AG04449 (cell line): ENCODE measurements around the gene TCAP.
A peak's percentile ranks its signal among the peaks of the same experiment; 100 is the strongest.

ENCODE experiments used
- CTCF ChIA-PET: fragments of 350-600 bp; formaldehyde crosslinking; extraction: SDS; loops from one replicate; lab custom pipeline; 2021; ENCODE audit warnings: antibody characterized with exemption; lab: Yijun Ruan, JAX
- POLR2A ChIA-PET: fragments of 400-600, 350-600 bp; formaldehyde crosslinking; extraction: SDS; loops from one replicate; lab custom pipeline; 2020; ENCODE audit warnings: antibody characterized with exemption, inconsistent platforms; lab: Yijun Ruan, JAX
- DNase-seq: peaks from one replicate; pipeline ENCODE4 v3.0.0-alpha.2; 2010; ENCODE audit warnings: low read depth, low spot score
- H3K4me3 ChIP-seq: 2 replicates; pipeline ENCODE4 v1.5.1; 2011; ENCODE audit warnings: low read depth, mild to moderate bottlenecking, control low read depth, low read length
- TF ChIP-seq, protein P1 (sequence below): IDR thresholded peaks from one replicate; pipeline ENCODE4 v1.5.1; 2011; ENCODE audit warnings: mild to moderate bottlenecking, moderate library complexity, low read length, control low read depth, inconsistent platforms; ENCODE audit not compliant: insufficient read depth; ENCODE audit errors: missing control alignments

The TCAP gene

GRCh38 chr17:39687546-39688474, 22.7 kb downstream of the TCAP start, which contains the start of gene PGAP3:
Gene PGAP3, minus strand, starts transcription at chr17:39688057. Its CDS starts 43 bp downstream, at chr17:39688014.
- CTCF ChIA-PET: interaction anchor here (0.7 to 3.1 kb wide), 9 partner anchors 10 to 65 kb away, joined by 3 to 18 read pairs (median 5); partner anchors contain the start of genes ERBB2 and PNMT
- DNase-seq: peak; percentile 44
- H3K4me3 ChIP-seq: peak within 1 kb of the TSS; percentile 76
- POLR2A ChIA-PET: interaction anchor here (0.5 to 2.9 kb wide), 7 partner anchors 11 to 227 kb away, joined by 3 to 27 read pairs (median 4); partner anchors contain the start of genes CDK12, ERBB2 and MIEN1
- TF ChIP-seq, protein P1, sequence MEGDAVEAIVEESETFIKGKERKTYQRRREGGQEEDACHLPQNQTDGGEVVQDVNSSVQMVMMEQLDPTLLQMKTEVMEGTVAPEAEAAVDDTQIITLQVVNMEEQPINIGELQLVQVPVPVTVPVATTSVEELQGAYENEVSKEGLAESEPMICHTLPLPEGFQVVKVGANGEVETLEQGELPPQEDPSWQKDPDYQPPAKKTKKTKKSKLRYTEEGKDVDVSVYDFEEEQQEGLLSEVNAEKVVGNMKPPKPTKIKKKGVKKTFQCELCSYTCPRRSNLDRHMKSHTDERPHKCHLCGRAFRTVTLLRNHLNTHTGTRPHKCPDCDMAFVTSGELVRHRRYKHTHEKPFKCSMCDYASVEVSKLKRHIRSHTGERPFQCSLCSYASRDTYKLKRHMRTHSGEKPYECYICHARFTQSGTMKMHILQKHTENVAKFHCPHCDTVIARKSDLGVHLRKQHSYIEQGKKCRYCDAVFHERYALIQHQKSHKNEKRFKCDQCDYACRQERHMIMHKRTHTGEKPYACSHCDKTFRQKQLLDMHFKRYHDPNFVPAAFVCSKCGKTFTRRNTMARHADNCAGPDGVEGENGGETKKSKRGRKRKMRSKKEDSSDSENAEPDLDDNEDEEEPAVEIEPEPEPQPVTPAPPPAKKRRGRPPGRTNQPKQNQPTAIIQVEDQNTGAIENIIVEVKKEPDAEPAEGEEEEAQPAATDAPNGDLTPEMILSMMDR: no peak

GRCh38 chr17:39688475-39688835, 23.3 kb downstream of the TCAP start:
- ChIA-PET CTCF (interaction anchor here (1.2 to 3.1 kb wide), 6 partner anchors 11 to 66 kb away, joined by 4 to 18 read pairs (median 6); partner anchors contain the start of gene ERBB2), POLR2A (interaction anchor here (0.8 to 2.9 kb wide), 5 partner anchors 10 to 60 kb away, joined by 4 to 27 read pairs (median 4); partner anchors contain the start of genes ERBB2 and MIEN1)
- H3K4me3 ChIP-seq: peak overlapping the region; percentile 76
- TF ChIP-seq, protein P1: no peak
- no peak for DNase-seq

- TF ChIP-seq, protein P1: no peak
- POLR2A ChIA-PET: interaction anchor here (2.9 kb wide), 1 partner anchor 11 kb away, joined by 27 read pairs; the partner anchor contains the start of gene ERBB2
- peak overlapping the region; percentile 76 for H3K4me3 ChIP-seq
- CTCF ChIA-PET: interaction anchor here (0.9 to 3.1 kb wide), 4 partner anchors 11 to 67 kb away, joined by 3 to 18 read pairs (median 10); partner anchors contain the start of gene ERBB2
- no peak for DNase-seq
These were observed 23.8 kb downstream of the TCAP start for GRCh38 chr17:39688945-39689344.

- ChIA-PET CTCF (interaction anchor here (1.4 to 2.3 kb wide), 3 partner anchors 25 to 41 kb away, joined by 3 to 6 read pairs (median 4); partner anchors contain the start of gene MIEN1), POLR2A (no interaction called here)
- no peak overlapping the region for H3K4me3 ChIP-seq
- DNase-seq: no peak
- TF ChIP-seq, protein P1: no peak
These were observed 29.4 kb downstream of the TCAP start for GRCh38 chr17:39694593-39694992.

DNA sequence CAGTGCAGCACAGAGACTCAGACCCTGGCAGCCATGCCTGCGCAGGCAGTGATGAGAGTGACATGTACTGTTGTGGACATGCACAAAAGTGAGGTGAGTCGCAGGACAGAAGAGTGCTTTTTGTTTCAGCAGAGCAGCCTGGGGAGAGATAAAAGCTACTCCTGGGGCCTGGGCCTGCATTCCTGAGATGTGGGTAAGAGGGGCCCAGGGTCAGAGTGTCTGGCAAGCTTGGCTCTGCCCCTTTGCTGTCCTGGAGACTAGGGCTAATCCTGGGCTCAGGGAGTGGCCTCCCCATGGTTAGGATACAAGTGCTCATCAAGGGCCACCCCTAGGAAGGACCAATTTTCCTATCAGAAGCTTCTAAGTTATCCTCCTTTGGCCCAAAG, 29.9 kb downstream of the TCAP start:
- POLR2A ChIA-PET: no interaction called here
- DNase-seq: no peak
- TF ChIP-seq, protein P1: no peak
- CTCF ChIA-PET: interaction anchor here (1.4 to 2.3 kb wide), 3 partner anchors 26 to 41 kb away, joined by 3 to 6 read pairs (median 4); partner anchors contain the start of gene MIEN1
- no peak overlapping the region for H3K4me3 ChIP-seq

DNA sequence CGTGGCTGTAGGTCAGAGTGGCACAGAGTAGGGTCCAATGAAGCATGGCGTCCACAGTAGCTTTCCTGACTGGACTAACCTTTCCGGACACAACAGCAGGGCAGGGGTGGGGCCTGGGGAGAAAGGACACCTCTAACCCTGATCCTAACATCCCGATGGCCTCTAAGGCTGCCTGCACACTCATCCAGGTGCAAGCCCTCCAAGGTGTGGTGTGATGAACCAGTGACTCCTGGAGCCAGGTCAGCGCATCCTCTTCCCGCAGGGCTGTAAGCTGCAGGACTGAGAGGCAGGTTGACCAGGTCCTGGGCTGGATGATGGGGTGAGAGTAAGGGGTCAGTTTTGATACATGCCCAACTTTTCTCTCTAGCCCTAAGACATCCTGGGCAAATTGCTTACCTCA, 31.6 kb downstream of the TCAP start:
- ChIA-PET POLR2A (no interaction called here), CTCF (interaction anchor here (2.3 to 7.9 kb wide), 2 partner anchors 33 to 43 kb away, joined by 6 to 48 read pairs; partner anchors contain the start of gene MIEN1)
- no peak for DNase-seq
- TF ChIP-seq, protein P1: no peak
- no peak overlapping the region for H3K4me3 ChIP-seq
